NCI-H345 (cell line): ENCODE results near the gene NPDC1.
A peak's percentile ranks its signal among the peaks of the same experiment; 100 is the strongest.
"Not testable (repeated sequence)": the region's sequence is repeated elsewhere in the genome, so short reads cannot be mapped to it uniquely, and the experiment has no call there.

Experiments
- DNase-seq: peaks from one replicate; lab custom pipeline; 2025; lab: John Stamatoyannopoulos, UW

NPDC1 gene

DNA sequence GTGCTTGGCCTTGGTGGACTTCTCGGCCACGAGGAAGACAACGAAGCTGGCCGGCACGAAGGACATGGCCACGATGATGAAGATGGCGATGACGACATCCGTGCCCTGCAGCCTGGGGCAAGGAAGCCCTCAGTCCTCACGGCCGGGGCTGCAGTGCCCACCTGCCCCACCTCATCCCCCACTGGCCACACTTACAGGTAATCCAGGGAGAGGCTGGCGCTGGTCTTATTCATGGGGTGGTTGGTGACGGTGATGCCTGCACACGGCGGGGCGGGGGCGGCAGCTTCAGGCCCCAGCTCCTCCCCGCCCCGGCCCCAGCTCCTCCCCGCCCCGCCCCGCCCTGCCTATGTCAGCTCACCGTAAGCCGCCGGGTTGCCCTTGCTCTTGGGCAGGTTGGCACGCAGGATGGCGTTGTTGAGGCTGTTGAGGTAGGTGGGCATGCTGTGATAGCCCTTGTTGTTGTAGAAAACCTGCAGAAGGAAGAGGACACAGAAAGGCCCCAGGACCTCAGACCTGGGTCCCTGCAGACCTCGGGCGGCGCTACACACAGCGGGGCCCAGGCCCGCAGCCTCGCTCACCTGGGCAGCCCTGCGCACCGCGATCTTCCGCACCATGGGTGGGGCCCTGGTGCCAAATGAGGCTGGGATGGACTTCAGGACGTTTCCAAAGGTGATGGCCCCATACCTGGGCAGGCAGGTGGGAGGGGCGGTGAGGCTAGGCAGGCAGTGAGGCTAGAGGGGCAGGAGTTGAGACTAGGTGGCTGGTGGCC is 33.9 kb downstream of the NPDC1 start:
- no peak for DNase-seq

DNA sequence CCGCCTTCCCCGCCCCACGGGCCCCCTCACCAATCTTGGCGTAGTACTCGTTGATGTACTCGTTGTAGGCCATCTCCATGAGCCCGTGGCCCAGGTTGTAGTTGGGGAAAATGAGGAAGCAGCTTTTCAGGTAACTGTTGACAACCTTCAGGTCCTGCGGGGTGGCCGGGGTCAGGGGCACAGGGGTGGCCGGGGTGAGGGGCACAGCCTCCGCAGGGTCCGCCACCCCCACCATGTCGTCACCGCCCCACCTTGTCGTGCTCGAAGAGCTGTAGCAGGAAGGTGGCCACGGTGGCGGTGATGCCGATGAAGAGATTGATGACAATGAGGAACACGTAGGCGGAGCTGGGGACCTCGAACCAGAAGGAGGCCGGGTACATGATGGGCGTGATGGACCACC is 34.8 kb downstream of the NPDC1 start:
- no peak for DNase-seq

- DNase-seq: no peak
Measured at GRCh38 chr9:137009938-137010732, 35.8 kb downstream of the NPDC1 start.

- DNase-seq: no peak
Measured at GRCh38 chr9:137009217-137009616, 36.8 kb downstream of the NPDC1 start.

- DNase-seq: no peak
Measured at GRCh38 chr9:137008312-137008711, 37.7 kb downstream of the NPDC1 start.

DNA sequence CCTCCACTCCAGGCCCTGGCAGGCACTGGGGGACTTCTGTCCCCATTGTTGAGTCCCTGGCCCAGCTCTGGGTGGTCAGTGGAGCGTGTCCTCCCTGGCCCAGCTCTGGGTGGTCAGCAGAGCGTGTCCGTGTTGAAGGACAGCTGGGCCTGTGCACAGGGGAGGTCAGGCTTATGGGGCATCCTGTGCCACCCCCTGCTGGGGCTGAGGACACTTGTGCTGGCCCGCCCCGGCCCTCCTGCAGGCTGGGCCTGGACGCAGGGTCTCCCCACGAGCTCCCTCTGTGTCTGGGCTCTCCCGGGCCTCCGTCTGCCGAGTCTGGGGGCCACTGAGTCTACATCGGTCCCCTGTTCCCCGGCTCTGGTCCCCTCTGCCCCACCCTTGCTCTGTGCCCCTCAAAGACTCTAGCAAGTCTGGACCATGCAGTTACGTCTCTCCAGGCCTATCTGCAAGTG is 38.1 kb downstream of the NPDC1 start:
- DNase-seq: no peak

DNA sequence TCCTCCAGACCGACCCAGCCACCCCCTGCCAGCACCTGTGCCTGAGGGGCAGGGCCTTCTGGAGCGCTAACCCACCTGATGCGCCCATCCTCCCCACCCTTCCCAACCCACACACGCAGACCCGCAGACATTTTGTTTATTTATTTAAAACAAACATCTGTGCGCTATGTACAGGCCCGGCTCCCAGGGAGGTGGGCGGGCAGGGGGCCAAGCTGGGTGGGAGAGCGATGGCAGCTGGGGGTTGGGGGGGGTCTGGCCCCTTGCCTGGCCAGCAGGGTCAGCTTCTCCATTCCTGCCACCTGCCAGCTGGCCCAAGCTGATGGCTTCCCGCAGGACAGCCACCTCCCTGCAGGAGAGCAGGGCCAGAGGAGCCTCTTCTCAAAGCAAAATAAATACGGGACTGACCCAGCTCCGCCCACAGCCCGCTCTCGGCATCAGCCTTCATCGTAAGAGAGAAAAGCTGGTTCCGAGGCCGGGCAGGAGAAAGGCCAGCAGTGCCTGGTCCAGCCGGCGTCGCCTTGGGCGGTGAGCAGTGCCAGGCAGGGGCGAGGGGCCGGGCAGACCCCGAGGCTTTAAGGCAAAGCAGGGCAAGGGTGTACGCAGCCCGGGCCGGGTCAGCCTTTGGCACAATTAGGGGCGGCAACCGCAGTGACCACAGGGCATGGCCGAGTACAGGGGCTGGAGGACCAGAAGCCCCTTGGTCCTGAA is 38.7 kb downstream of the NPDC1 start:
- peak; percentile 32 for DNase-seq

DNA sequence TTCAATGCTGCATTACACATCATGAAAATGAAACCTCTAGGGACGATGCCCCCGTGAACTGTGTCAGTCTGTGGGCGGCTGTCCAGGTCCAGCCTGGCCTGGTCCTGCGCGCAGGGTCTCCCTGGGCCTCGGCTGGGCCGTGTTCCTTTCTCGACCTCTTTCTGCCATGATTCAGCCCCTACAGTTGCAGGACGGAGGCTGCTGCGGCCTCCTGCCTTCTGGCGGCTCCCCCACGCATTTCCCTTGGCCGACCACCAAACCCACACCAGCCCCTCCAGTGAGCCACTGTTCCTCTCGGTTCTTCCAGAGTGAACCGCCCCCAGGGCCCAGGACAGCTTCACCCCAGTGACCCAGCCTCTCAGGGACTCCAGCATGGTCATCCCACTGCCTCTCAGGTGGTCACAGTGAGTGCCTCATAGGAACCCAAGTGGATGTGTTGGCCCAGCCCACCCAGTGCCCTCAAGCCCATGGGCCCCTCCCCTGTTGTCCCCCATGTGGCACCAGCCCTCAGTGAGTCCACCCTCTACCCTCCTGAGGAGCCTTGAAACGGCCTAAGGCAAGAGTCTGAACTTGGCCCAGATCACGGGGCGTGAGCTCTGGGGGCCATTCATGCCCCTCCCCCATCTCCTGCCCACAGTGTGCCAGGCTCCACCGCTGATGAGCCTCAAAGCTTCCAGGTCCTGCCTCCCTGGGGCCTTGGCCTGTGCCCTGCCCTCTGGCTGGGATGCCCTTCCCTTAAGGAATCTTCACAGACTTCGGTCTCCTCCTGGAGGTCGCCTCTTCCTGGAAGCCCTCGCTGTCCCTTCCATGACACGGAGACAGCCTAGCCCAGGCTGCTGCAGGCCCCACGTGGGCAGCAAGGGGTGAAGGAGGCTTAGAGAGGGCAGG is 39.6 kb downstream of the NPDC1 start:
- no peak for DNase-seq

- not testable (repeated sequence) for DNase-seq
Measured at GRCh38 chr9:137004285-137004684, 41.7 kb downstream of the NPDC1 start.

DNA sequence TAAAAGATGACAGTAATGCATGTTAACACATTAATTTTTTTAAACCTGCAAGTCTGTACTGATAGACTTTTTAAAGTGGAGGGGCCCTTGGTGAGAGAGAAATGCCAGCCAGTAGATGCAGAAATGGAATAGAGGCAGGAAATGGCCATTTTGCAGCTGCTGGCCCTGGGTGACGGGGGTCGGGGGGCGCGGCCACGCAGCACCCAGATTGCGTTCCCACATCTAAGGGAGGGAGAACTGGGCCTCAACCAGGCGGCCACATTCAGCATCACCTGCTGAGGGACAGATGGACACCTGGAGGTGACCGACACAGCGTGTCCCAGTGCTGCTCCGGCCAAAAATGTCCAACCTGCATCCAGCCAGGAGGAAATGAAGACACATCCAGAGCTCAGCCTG is 43.3 kb downstream of the NPDC1 start:
- DNase-seq: no peak

DNA sequence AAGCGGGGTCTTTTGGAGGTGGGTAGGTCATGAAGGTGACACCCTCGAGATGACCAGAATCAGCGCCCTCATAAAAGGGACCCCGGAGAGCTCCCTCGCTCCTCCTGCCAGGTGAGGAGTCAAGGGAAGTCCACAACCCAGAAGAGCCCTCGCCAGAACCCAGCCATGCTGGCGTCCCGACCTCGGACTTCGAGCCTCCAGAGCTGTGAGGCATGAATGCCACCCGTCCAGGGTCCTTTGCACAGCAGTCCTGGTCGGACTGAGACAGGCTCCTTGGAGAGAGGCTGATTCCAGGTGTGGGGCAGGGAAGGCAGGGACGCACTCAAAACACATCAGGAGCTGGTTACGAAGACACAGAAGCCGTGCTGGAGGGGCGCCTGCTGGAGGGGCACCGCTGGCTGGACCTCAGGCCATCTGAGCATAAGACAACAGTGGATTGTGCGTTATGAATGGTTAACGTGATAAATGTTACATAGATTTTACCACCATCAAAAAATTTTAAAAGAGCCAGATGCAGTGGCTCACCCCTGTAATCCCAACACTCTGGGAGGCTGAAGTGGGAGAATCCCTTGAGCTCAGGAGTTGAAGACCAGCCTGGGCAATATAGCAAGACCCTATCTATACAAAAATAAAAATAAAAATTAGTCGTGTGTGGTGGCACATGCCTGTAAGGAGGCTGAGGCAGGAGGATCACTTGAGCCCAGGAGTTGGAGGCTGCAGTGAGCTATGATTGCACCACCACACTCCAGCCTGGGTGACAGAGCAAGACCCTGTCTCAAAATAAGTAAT is 43.9 kb downstream of the NPDC1 start:
- no peak for DNase-seq

DNA sequence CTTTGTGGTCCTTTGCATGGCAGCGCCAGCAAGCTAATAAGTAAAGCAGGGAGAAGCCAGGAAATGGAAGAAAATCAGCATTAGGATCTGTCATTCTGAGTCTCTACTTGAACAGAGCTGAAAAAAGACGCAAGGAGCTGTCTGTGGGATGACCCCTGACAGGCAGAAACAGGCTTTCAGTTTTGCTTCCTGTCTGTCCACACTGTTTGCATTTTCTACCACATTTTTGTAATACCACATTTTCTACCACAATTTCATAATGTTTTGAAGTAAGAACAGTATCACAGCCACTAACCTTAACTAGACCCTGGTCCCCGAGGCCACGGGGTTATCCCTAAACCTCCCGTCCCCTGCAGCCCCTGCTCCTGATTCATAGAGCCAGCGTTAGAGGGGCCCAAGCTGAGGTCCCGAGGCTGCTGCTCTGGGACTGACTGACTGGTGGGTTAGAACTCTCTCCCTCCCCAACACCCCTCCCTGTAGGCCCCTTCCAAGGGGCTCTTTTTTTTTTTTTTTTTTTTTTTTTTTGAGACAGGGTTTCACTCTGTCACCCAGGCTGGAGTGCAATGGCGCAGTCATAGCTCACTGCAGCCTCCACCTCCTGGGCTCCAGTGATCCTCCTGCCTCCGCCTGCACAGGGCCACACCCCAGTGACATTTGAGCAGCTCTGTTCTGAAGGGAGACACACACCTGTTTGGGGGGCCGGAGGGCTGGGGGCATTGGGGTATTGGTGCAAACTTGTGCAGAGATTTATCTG is 45.6 kb downstream of the NPDC1 start:
- no peak for DNase-seq

DNA sequence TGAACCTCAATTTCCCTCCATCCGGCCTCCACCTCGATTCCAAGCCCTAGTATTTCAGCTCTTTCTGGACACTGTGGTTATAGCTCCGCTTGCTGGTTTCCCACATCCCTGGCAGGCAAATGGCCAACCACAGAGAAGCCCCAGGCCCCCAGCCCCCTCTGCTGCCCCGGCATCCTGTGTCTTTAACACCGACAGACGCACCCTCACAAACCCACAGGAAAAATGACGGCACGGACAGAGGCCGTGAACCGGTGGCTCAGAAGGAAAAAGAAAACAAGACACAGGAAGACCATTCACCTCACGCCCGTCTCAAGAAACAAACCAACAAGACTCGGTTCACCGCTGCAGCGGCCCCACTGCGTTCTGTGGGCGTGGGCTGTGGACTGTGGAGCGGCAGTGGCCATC is 48.1 kb downstream of the NPDC1 start:
- DNase-seq: no peak

DNA sequence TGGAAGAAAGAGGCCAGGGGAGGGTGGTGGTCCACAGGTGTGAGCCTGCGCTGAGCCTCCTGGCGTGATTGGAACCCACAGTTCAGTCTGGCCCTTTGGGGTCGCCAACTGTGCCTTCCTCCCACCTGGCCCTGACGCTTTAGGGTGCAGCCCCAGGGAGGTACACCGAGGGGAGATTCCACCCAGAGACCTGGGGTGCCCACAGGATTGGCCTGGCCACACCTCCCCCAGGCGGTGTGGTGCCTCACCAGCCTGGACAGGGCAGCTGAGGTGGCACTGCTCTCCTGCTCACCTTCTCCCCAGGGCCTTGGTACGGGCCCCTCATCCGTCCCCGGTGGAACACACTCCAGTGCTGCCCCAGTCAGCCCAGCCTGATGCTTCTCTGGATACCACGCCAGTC is 48.6 kb downstream of the NPDC1 start:
- DNase-seq: no peak

DNA sequence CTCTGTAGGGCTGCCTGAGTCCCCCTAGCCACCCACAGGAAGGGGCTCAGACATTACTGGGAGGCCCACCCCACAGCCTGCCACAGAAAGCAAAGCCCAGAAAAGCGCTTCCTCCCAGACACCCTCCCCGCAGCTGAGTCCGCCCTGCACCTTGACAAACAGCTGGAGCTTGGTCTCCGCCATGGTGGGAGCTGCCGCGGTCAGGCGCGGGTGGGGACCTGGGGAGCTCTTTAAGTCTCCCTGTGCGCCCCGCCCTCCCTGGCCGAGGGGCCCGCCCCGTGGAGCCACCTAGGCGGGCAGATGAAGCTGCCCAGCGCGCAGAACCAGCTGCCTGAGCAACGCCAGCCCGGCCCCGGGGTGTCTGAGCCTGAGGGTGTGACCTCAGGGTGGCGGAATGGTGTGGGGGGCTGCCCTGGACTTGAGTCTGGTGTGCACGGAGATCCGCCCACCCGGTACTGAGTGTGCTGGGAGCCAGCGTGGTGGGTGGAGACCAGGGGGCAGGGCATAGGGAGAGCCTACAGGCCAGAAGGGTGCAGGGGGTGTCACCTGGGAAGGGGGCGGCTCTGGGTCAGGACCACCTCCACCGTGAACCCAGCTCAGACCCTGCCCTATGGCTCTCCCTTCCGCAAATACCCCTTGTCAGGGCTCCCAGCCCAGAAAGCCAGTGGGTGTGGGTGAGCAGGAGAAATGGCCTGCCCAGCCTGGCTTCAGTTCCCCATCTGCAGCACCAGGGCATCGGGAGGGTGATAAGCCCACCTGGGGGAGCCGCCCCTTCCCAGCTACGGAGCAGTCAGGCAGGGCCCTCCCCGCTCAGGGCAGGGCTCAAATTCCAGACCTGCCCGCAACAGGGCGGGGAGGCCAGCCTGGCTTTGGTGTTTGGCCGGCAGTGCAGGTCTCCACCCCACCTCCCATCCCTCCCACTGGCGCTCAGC is 49.4 kb downstream of the NPDC1 start, which contains the start of gene CLIC3:
Gene CLIC3, minus strand, starts transcription at position 208 of the 932 bp plus-strand sequence. Its CDS starts 25 bp downstream, at position 183.
- DNase-seq: peak; percentile 28

DNA sequence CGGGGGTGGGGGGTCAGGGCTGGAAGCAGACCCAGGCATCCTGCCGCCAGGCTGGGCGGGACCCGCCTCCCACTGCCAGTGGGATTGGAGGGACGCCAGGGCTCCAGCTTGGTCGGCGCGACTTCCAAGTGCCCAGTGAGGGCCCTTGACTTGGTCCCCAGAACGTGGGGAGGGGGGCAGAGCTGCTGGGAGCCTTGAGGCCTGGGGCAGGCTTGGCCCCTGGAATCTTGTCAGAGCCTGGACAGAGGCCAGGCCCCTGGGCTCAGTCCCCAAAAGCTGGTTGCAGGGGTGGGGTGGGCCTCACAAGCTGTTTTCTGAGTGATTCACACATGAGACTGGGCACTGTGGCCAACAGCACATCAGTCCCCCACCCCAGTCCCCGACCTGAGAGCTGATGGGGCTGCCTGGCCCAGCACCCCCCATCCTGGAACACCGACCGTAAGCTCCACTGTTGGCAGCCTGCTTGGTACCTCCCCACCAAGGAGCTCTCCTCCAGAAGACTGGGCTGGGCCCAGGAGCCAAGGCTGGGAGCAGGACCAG is 50.1 kb downstream of the NPDC1 start:
- peak; percentile 31 for DNase-seq

- DNase-seq: no peak
Measured at GRCh38 chr9:136995362-136995761, 50.6 kb downstream of the NPDC1 start.

- no peak for DNase-seq
Measured at GRCh38 chr9:136994888-136995230, 51.1 kb downstream of the NPDC1 start.
